Measurements from ENCODE around the gene XPO6.
"Not testable (repeated sequence)": the region's sequence is repeated elsewhere in the genome, so short reads cannot be mapped to it uniquely, and the experiment has no call there.

XPO6 gene

GRCh38 chr16:28133666-28134065, 78.1 kb downstream of the XPO6 start:
- Histone ChIP-seq H3K9me3 (ENCODE audit: control insufficient read depth, low read length) (no peaks in the 10 kb centered on the region), H3K27me3 (ENCODE audit: control insufficient read depth, insufficient read depth, low read length) (no peaks in the 10 kb centered on the region), H3K4me3 (ENCODE audit: low read length) (no peak overlapping the region), H3K4me1 (ENCODE audit: control insufficient read depth, insufficient read depth, low read length) (no peaks in the 10 kb centered on the region), H3K36me3 (ENCODE audit: control insufficient read depth, insufficient read depth, low read length) (peaks cover 5% of the 10 kb centered on the region), H3K9ac (ENCODE audit: low read length) (no peak overlapping the region)

DNA sequence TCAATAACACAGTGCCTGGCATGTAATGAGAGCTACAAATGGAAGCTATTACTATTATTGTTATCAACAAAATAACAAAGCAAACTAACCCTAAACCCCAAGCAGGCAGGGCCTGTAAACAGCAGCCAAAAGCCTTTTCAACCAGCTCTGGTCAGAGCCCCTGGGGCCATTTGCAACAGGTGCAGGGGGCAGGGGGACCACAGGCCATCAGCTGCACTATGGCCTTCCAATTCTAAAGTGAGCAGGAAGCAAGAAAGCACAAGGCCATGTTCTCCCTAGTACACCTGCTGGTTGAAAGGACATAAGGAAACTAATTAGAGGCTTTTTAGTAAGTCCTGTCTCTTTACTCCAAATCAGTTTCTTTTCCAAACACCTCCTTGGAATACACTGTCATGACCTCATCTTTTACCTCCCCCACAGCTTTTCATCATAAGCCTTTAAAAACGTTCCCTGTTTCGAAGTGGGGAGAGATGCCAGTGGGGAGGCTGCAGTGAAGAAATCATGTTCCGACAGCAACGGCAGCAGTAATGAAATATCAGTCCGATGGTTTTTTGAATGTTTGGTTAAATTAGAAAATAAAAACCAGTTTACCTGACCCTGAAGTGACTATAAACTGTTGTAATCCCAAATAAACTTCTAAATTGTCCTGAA, 79.9 kb downstream of the XPO6 start:
- no peaks in the 10 kb centered on the region for H3K27me3 ChIP-seq (ENCODE audit: control insufficient read depth, insufficient read depth, low read length)

GRCh38 chr16:28131181-28131580, 80.6 kb downstream of the XPO6 start:
- H3K4me3 ChIP-seq (ENCODE audit: low read length): no peak overlapping the region
- H3K9ac ChIP-seq (ENCODE audit: low read length): no peak overlapping the region
- peaks cover 14% of the 10 kb centered on the region for H3K36me3 ChIP-seq (ENCODE audit: control insufficient read depth, insufficient read depth, low read length)
- no peaks in the 10 kb centered on the region for H3K4me1 ChIP-seq (ENCODE audit: control insufficient read depth, insufficient read depth, low read length)
- H3K27me3 ChIP-seq (ENCODE audit: control insufficient read depth, insufficient read depth, low read length): no peaks in the 10 kb centered on the region
- H3K9me3 ChIP-seq (ENCODE audit: control insufficient read depth, low read length): no peaks in the 10 kb centered on the region

More for the DNA sequence above, 79.9 kb downstream of the XPO6 start:
- Histone ChIP-seq H3K4me3 (ENCODE audit: low read length) (no peak overlapping the region), H3K36me3 (ENCODE audit: control insufficient read depth, insufficient read depth, low read length) (peaks cover 14% of the 10 kb centered on the region), H3K9ac (ENCODE audit: low read length) (no peak overlapping the region), H3K9me3 (ENCODE audit: control insufficient read depth, low read length) (no peaks in the 10 kb centered on the region), H3K4me1 (ENCODE audit: control insufficient read depth, insufficient read depth, low read length) (no peaks in the 10 kb centered on the region)

- H3K4me3 ChIP-seq (ENCODE audit: low read length): no peak overlapping the region
- no peaks in the 10 kb centered on the region for H3K9me3 ChIP-seq (ENCODE audit: control insufficient read depth, low read length)
- no peaks in the 10 kb centered on the region for H3K4me1 ChIP-seq (ENCODE audit: control insufficient read depth, insufficient read depth, low read length)
- no peak overlapping the region for H3K9ac ChIP-seq (ENCODE audit: low read length)
- H3K36me3 ChIP-seq (ENCODE audit: control insufficient read depth, insufficient read depth, low read length): peaks cover 14% of the 10 kb centered on the region
- H3K27me3 ChIP-seq (ENCODE audit: control insufficient read depth, insufficient read depth, low read length): no peaks in the 10 kb centered on the region
Observed at GRCh38 chr16:28130099-28131088, 81.4 kb downstream of the XPO6 start.

GRCh38 chr16:28126684-28127620, 84.8 kb downstream of the XPO6 start:
- H3K9ac ChIP-seq (ENCODE audit: low read length): no peak overlapping the region
- no peaks in the 10 kb centered on the region for H3K27me3 ChIP-seq (ENCODE audit: control insufficient read depth, insufficient read depth, low read length)
- H3K4me3 ChIP-seq (ENCODE audit: low read length): no peak overlapping the region
- peaks cover 11% of the 10 kb centered on the region for H3K36me3 ChIP-seq (ENCODE audit: control insufficient read depth, insufficient read depth, low read length)
- no peaks in the 10 kb centered on the region for H3K4me1 ChIP-seq (ENCODE audit: control insufficient read depth, insufficient read depth, low read length)
- no peaks in the 10 kb centered on the region for H3K9me3 ChIP-seq (ENCODE audit: control insufficient read depth, low read length)

DNA sequence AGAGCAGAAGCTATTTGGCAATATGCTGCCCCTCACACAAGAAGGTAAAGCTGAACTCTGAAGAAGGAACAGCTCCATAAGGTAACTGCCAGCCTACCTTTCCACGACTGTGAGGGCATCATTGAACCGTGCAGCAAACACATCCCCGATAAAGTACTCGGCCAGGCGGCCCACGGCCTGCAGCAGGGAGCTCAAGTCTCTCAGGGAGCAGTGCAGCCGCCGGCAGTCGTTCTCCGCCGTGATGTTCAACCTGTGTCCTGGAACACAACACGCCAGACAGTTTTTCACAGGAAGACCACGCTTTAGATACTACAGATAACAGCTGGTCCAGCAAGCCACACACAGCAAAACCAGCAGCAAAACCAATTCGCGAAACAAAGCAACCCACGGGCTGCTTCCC, 86.2 kb downstream of the XPO6 start:
- Histone ChIP-seq H3K9ac (ENCODE audit: low read length) (no peak overlapping the region), H3K9me3 (ENCODE audit: control insufficient read depth, low read length) (no peaks in the 10 kb centered on the region), H3K4me3 (ENCODE audit: low read length) (no peak overlapping the region), H3K4me1 (ENCODE audit: control insufficient read depth, insufficient read depth, low read length) (no peaks in the 10 kb centered on the region), H3K36me3 (ENCODE audit: control insufficient read depth, insufficient read depth, low read length) (peaks cover 9% of the 10 kb centered on the region), H3K27me3 (ENCODE audit: control insufficient read depth, insufficient read depth, low read length) (no peaks in the 10 kb centered on the region)

GRCh38 chr16:28121527-28121926, 90.2 kb downstream of the XPO6 start:
- Histone ChIP-seq H3K36me3 (ENCODE audit: control insufficient read depth, insufficient read depth, low read length) (no peaks in the 10 kb centered on the region), H3K4me3 (ENCODE audit: low read length) (no peak overlapping the region), H3K9ac (ENCODE audit: low read length) (no peak overlapping the region), H3K27me3 (ENCODE audit: control insufficient read depth, insufficient read depth, low read length) (no peaks in the 10 kb centered on the region), H3K9me3 (ENCODE audit: control insufficient read depth, low read length) (no peaks in the 10 kb centered on the region), H3K4me1 (ENCODE audit: control insufficient read depth, insufficient read depth, low read length) (no peaks in the 10 kb centered on the region)

DNA sequence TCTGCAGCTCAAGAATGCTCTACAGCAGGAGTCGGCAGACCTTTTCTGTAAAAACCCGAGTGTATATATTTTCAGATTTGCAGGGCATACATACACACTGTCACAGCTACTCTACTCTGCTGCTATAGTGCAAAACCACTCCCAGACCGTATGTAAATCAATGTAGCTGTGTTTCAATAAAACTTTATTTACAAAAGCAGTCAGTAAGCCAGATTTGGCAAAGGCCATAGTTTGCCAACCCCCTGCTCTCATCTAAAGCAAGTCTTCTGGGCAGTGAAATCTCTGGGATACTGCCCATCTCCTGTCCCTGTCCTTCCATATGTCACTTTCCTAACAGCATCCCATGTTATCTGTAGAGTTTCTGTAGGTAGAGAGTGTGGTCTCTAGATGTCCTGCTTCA, 91.0 kb downstream of the XPO6 start:
- no peaks in the 10 kb centered on the region for H3K36me3 ChIP-seq (ENCODE audit: control insufficient read depth, insufficient read depth, low read length)
- no peaks in the 10 kb centered on the region for H3K27me3 ChIP-seq (ENCODE audit: control insufficient read depth, insufficient read depth, low read length)
- H3K9ac ChIP-seq (ENCODE audit: low read length): no peak overlapping the region
- H3K9me3 ChIP-seq (ENCODE audit: control insufficient read depth, low read length): no peaks in the 10 kb centered on the region
- H3K4me3 ChIP-seq (ENCODE audit: low read length): no peak overlapping the region
- H3K4me1 ChIP-seq (ENCODE audit: control insufficient read depth, insufficient read depth, low read length): no peaks in the 10 kb centered on the region

DNA sequence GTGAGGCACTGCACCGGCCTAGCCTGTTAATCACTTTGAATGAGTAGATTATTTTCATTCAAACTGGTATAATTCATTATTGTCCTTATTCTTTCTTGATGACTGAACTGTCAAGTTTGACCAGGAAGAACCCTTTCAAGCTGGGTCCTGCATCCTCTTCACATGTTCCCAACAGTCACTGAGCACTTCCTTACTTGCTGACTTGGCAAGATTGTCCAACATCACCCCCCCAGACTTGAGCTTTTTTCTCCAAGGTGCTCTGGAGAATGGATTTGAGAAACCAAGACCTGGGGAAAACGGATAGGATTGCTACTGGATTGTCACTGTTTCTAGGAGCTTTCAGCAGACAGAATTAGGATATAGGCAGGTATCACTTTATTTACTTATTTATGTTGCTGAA, 93.1 kb downstream of the XPO6 start:
- no peaks in the 10 kb centered on the region for H3K9me3 ChIP-seq (ENCODE audit: control insufficient read depth, low read length)
- no peak overlapping the region for H3K9ac ChIP-seq (ENCODE audit: low read length)
- no peaks in the 10 kb centered on the region for H3K27me3 ChIP-seq (ENCODE audit: control insufficient read depth, insufficient read depth, low read length)
- no peaks in the 10 kb centered on the region for H3K4me1 ChIP-seq (ENCODE audit: control insufficient read depth, insufficient read depth, low read length)
- no peaks in the 10 kb centered on the region for H3K36me3 ChIP-seq (ENCODE audit: control insufficient read depth, insufficient read depth, low read length)
- H3K4me3 ChIP-seq (ENCODE audit: low read length): no peak overlapping the region

GRCh38 chr16:28117168-28117565, 94.6 kb downstream of the XPO6 start:
- Histone ChIP-seq H3K36me3 (ENCODE audit: control insufficient read depth, insufficient read depth, low read length) (peaks cover 3% of the 10 kb centered on the region), H3K27me3 (ENCODE audit: control insufficient read depth, insufficient read depth, low read length) (no peaks in the 10 kb centered on the region), H3K4me1 (ENCODE audit: control insufficient read depth, insufficient read depth, low read length) (no peaks in the 10 kb centered on the region), H3K4me3 (ENCODE audit: low read length) (no peak overlapping the region), H3K9ac (ENCODE audit: low read length) (no peak overlapping the region), H3K9me3 (ENCODE audit: control insufficient read depth, low read length) (no peaks in the 10 kb centered on the region)

- not testable (repeated sequence) for H3K27me3 ChIP-seq (ENCODE audit: control insufficient read depth, insufficient read depth, low read length); H3K4me3 ChIP-seq (ENCODE audit: low read length); H3K9me3 ChIP-seq (ENCODE audit: control insufficient read depth, low read length); H3K36me3 ChIP-seq (ENCODE audit: control insufficient read depth, insufficient read depth, low read length); H3K9ac ChIP-seq (ENCODE audit: low read length); H3K4me1 ChIP-seq (ENCODE audit: control insufficient read depth, insufficient read depth, low read length)
Observed at GRCh38 chr16:28115866-28116265, 95.9 kb downstream of the XPO6 start.
